ENCODE data around the gene SIRPA. TPM values are rescaled to one million over a fixed set of nuclear protein-coding genes. Genes with fewer than 3 reads are reported as not detected.

SIRPA gene
- total and polyA plus RNA-seq, 10 of the 15 experiments (the other 5 are each of a cell fraction or from before 2014, with no cell fraction given) = 1.7 to 13.2 (median 5.0) TPM

GRCh38 chr20:1965520-1966351 lies 70.5 kb downstream of the SIRPA start (continued):
- TF ChIP-seq ZBTB33 (IDR thresholded peaks at IDR 0.05) (no peak), RUNX3 (IDR thresholded peaks at IDR 0.05; ENCODE audit: low read length) (no peak; the same call in 1 of the 2 replicates), ZNF384 (IDR thresholded peaks at IDR 0.05; ENCODE audit: borderline replicate concordance, low read depth, low read length) (no peak), CEBPB (IDR thresholded peaks at IDR 0.05; ENCODE audit: borderline replicate concordance in 1 of 2, low read depth in 2 of 2, low read length in 2 of 2) (no peak), RAD51 (IDR thresholded peaks at IDR 0.05) (peak; percentile 86; the same call in 1 of the 2 replicates), EP300 (IDR thresholded peaks at IDR 0.05; ENCODE audit: borderline replicate concordance in 1 of 2, control insufficient read depth in 1 of 2, low read depth in 2 of 2, low read length in 2 of 2) (no peak), ZNF24 (IDR thresholded peaks at IDR 0.05) (no peak), BRCA1 (IDR thresholded peaks at IDR 0.05; ENCODE audit: low read depth, low read length) (no peak), SUZ12 (IDR thresholded peaks at IDR 0.05; ENCODE audit: unreplicated experiment) (no peak), NR2C1 (IDR thresholded peaks at IDR 0.05) (no peak), TCF7 (IDR thresholded peaks at IDR 0.05; ENCODE audit: borderline replicate concordance) (no peak), HDAC2 (IDR thresholded peaks at IDR 0.05) (no peak), FOXK2 (IDR thresholded peaks at IDR 0.05) (no peak), MEF2B (IDR thresholded peaks at IDR 0.05; ENCODE audit: partially characterized antibody, poor library complexity, severe bottlenecking) (no peak), MXI1 (IDR thresholded peaks at IDR 0.05; ENCODE audit: low read depth, low read length) (peak; percentile 66), IRF4 (IDR thresholded peaks at IDR 0.05; ENCODE audit: low read depth, low read length) (no peak), KLF5 (IDR thresholded peaks at IDR 0.05; ENCODE audit: partially characterized antibody) (no peak), YBX1 (IDR thresholded peaks at IDR 0.05) (no peak), ZZZ3 (IDR thresholded peaks at IDR 0.05; ENCODE audit: control insufficient read depth, insufficient read length, low read depth) (no peak), BHLHE40 (IDR thresholded peaks at IDR 0.05; ENCODE audit: borderline replicate concordance in 1 of 2, low read depth in 2 of 2, low read length in 1 of 2) (peak; percentile 28 to 65; a peak in 3 of 4 replicates), ZBTB11 (CRISPR knock-in tag; IDR thresholded peaks at IDR 0.05) (no peak), RELA (IDR thresholded peaks at IDR 0.05; ENCODE audit: borderline replicate concordance, partially characterized antibody) (peak; percentile 45), ZNF207 (IDR thresholded peaks at IDR 0.05; ENCODE audit: borderline replicate concordance) (no peak), ASH2L (IDR thresholded peaks at IDR 0.05; ENCODE audit: borderline replicate concordance, low read depth) (no peak)

Data from GM12878 (cell line).